ENCODE measurements around the gene RGS18.
"Not testable (repeated sequence)": the region's sequence is repeated elsewhere in the genome, so short reads cannot be mapped to it uniquely, and the experiment has no call there.

Gene RGS18

GRCh38 chr1:192175971-192176370 lies 17.7 kb downstream of the RGS18 start:
- Mint-ChIP-seq H3K27me3 (no peaks in the 10 kb centered on the region), H3K9me3 (peaks cover 1% of the 10 kb centered on the region), H3K4me1 (no peaks in the 10 kb centered on the region), H3K36me3 (no peaks in the 10 kb centered on the region), H3K27ac (no peak overlapping the region), H3K4me3 (no peak overlapping the region)
- ATAC-seq (ENCODE audit: low read depth), result no peak
- DNase-seq (ENCODE audit: low spot score in 2 of 2), result no peak

- no peaks in the 10 kb centered on the region for H3K9me3 Mint-ChIP-seq
- no peak overlapping the region for H3K27ac Mint-ChIP-seq
- no peaks in the 10 kb centered on the region for H3K36me3 Mint-ChIP-seq
- ATAC-seq (ENCODE audit: low read depth) (no peak), DNase-seq (ENCODE audit: low spot score in 2 of 2) (no peak)
- no peaks in the 10 kb centered on the region for H3K4me1 Mint-ChIP-seq
- no peak overlapping the region for H3K4me3 Mint-ChIP-seq
- no peaks in the 10 kb centered on the region for H3K27me3 Mint-ChIP-seq
These were observed 25.5 kb downstream of the RGS18 start for GRCh38 chr1:192183788-192184187.

GRCh38 chr1:192186197-192186596 lies 27.9 kb downstream of the RGS18 start:
- DNase-seq (ENCODE audit: low spot score in 2 of 2) (no peak), ATAC-seq (ENCODE audit: low read depth) (no peak)
- H3K36me3 Mint-ChIP-seq, result no peaks in the 10 kb centered on the region
- no peaks in the 10 kb centered on the region for H3K27me3 Mint-ChIP-seq
- H3K4me3 Mint-ChIP-seq, result no peak overlapping the region
- no peaks in the 10 kb centered on the region for H3K9me3 Mint-ChIP-seq
- no peaks in the 10 kb centered on the region for H3K4me1 Mint-ChIP-seq
- H3K27ac Mint-ChIP-seq, result no peak overlapping the region

GRCh38 chr1:192190066-192190465 lies 31.8 kb downstream of the RGS18 start:
- Mint-ChIP-seq H3K27ac (no peak overlapping the region), H3K4me3 (no peak overlapping the region), H3K36me3 (no peaks in the 10 kb centered on the region), H3K9me3 (no peaks in the 10 kb centered on the region), H3K4me1 (no peaks in the 10 kb centered on the region), H3K27me3 (no peaks in the 10 kb centered on the region)
- DNase-seq (ENCODE audit: low spot score in 2 of 2) (no peak), ATAC-seq (ENCODE audit: low read depth) (no peak)

GRCh38 chr1:192201303-192201702 lies 43.0 kb downstream of the RGS18 start:
- H3K36me3 Mint-ChIP-seq, result no peaks in the 10 kb centered on the region
- H3K27ac Mint-ChIP-seq, result no peak overlapping the region
- H3K27me3 Mint-ChIP-seq, result no peaks in the 10 kb centered on the region
- DNase-seq (ENCODE audit: low spot score in 2 of 2) (no peak), ATAC-seq (ENCODE audit: low read depth) (no peak)
- no peaks in the 10 kb centered on the region for H3K4me1 Mint-ChIP-seq
- H3K9me3 Mint-ChIP-seq, result peaks cover 6% of the 10 kb centered on the region
- H3K4me3 Mint-ChIP-seq, result no peak overlapping the region

- Mint-ChIP-seq H3K4me1 (no peaks in the 10 kb centered on the region), H3K36me3 (no peaks in the 10 kb centered on the region), H3K27ac (no peak overlapping the region), H3K4me3 (no peak overlapping the region), H3K9me3 (peaks cover 8% of the 10 kb centered on the region), H3K27me3 (no peaks in the 10 kb centered on the region)
- ATAC-seq (ENCODE audit: low read depth) (no peak), DNase-seq (ENCODE audit: low spot score in 2 of 2) (no peak)
These were observed 66.1 kb downstream of the RGS18 start for GRCh38 chr1:192224396-192224795.

GRCh38 chr1:192224846-192225245 lies 66.6 kb downstream of the RGS18 start:
- H3K9me3 Mint-ChIP-seq, result peaks cover 8% of the 10 kb centered on the region
- DNase-seq (ENCODE audit: low spot score in 2 of 2), result no peak
- ATAC-seq (ENCODE audit: low read depth), result no peak
- no peak overlapping the region for H3K4me3 Mint-ChIP-seq
- no peaks in the 10 kb centered on the region for H3K4me1 Mint-ChIP-seq
- H3K27me3 Mint-ChIP-seq, result no peaks in the 10 kb centered on the region
- H3K36me3 Mint-ChIP-seq, result no peaks in the 10 kb centered on the region
- no peak overlapping the region for H3K27ac Mint-ChIP-seq

GRCh38 chr1:192225266-192225665 lies 67.0 kb downstream of the RGS18 start:
- Mint-ChIP-seq H3K9me3 (peaks cover 8% of the 10 kb centered on the region), H3K27ac (no peak overlapping the region), H3K4me3 (no peak overlapping the region), H3K4me1 (no peaks in the 10 kb centered on the region), H3K36me3 (no peaks in the 10 kb centered on the region), H3K27me3 (no peaks in the 10 kb centered on the region)
- no peak for ATAC-seq (ENCODE audit: low read depth)
- DNase-seq (ENCODE audit: low spot score in 2 of 2), result no peak

- Mint-ChIP-seq H3K9me3 (peaks cover 8% of the 10 kb centered on the region), H3K4me1 (no peaks in the 10 kb centered on the region), H3K27me3 (no peaks in the 10 kb centered on the region), H3K27ac (no peak overlapping the region), H3K36me3 (no peaks in the 10 kb centered on the region), H3K4me3 (no peak overlapping the region)
- ATAC-seq (ENCODE audit: low read depth) (no peak), DNase-seq (ENCODE audit: low spot score in 2 of 2) (no peak)
These were observed 67.4 kb downstream of the RGS18 start for GRCh38 chr1:192225703-192226102.

- no peak for DNase-seq (ENCODE audit: low spot score in 2 of 2)
- H3K27me3 Mint-ChIP-seq, result no peaks in the 10 kb centered on the region
- H3K9me3 Mint-ChIP-seq, result peaks cover 8% of the 10 kb centered on the region
- no peaks in the 10 kb centered on the region for H3K4me1 Mint-ChIP-seq
- H3K36me3 Mint-ChIP-seq, result no peaks in the 10 kb centered on the region
- no peak for ATAC-seq (ENCODE audit: low read depth)
- H3K4me3 Mint-ChIP-seq, result no peak overlapping the region
- H3K27ac Mint-ChIP-seq, result no peak overlapping the region
These were observed 69.1 kb downstream of the RGS18 start for GRCh38 chr1:192227330-192227729.

GRCh38 chr1:192227980-192228379 lies 69.7 kb downstream of the RGS18 start:
- H3K4me3 Mint-ChIP-seq; H3K9me3 Mint-ChIP-seq; H3K27ac Mint-ChIP-seq; H3K36me3 Mint-ChIP-seq; H3K27me3 Mint-ChIP-seq; DNase-seq (ENCODE audit: low spot score in 2 of 2); ATAC-seq (ENCODE audit: low read depth); H3K4me1 Mint-ChIP-seq: not testable (repeated sequence)

- Mint-ChIP-seq H3K4me3 (no peak overlapping the region), H3K27ac (no peak overlapping the region), H3K9me3 (peaks cover 2% of the 10 kb centered on the region), H3K27me3 (no peaks in the 10 kb centered on the region), H3K36me3 (no peaks in the 10 kb centered on the region), H3K4me1 (no peaks in the 10 kb centered on the region)
- DNase-seq (ENCODE audit: low spot score in 2 of 2) (no peak), ATAC-seq (ENCODE audit: low read depth) (no peak)
These were observed 74.7 kb downstream of the RGS18 start for GRCh38 chr1:192232817-192233417.

GRCh38 chr1:192235127-192235526 lies 76.9 kb downstream of the RGS18 start:
- ATAC-seq (ENCODE audit: low read depth) (no peak), DNase-seq (ENCODE audit: low spot score in 2 of 2) (no peak)
- no peaks in the 10 kb centered on the region for H3K4me1 Mint-ChIP-seq
- no peak overlapping the region for H3K4me3 Mint-ChIP-seq
- H3K27ac Mint-ChIP-seq, result no peak overlapping the region
- H3K27me3 Mint-ChIP-seq, result no peaks in the 10 kb centered on the region
- no peaks in the 10 kb centered on the region for H3K36me3 Mint-ChIP-seq
- H3K9me3 Mint-ChIP-seq, result peaks cover 2% of the 10 kb centered on the region

All from memory B cell (primary cell).